ENCODE data around the gene UBE2F.

UBE2F gene

GRCh38 chr2:238080518-238080917 is 113.7 kb downstream of the UBE2F start:
- no peak for DNase-seq (ENCODE audit: low read depth in 2 of 2)

- no peak for DNase-seq (ENCODE audit: low read depth in 2 of 2)
Measured at GRCh38 chr2:238081150-238081549, 114.3 kb downstream of the UBE2F start.

GRCh38 chr2:238081561-238081960 is 114.7 kb downstream of the UBE2F start:
- no peak for DNase-seq (ENCODE audit: low read depth in 2 of 2)

GRCh38 chr2:238082151-238082550 is 115.3 kb downstream of the UBE2F start:
- DNase-seq (ENCODE audit: low read depth in 2 of 2), result no peak

- DNase-seq (ENCODE audit: low read depth in 2 of 2), result no peak
Measured at GRCh38 chr2:238082827-238083226, 116.0 kb downstream of the UBE2F start.

GRCh38 chr2:238083919-238084318 is 117.1 kb downstream of the UBE2F start:
- no peak for DNase-seq (ENCODE audit: low read depth in 2 of 2)

GRCh38 chr2:238084761-238085160 is 117.9 kb downstream of the UBE2F start:
- no peak for DNase-seq (ENCODE audit: low read depth in 2 of 2)

GRCh38 chr2:238085899-238086298 is 119.1 kb downstream of the UBE2F start:
- no peak for DNase-seq (ENCODE audit: low read depth in 2 of 2)

- no peak for DNase-seq (ENCODE audit: low read depth in 2 of 2)
Measured at GRCh38 chr2:238087211-238087610, 120.4 kb downstream of the UBE2F start.

- no peak for DNase-seq (ENCODE audit: low read depth in 2 of 2)
Measured at GRCh38 chr2:238090887-238091286, 124.1 kb downstream of the UBE2F start.

GRCh38 chr2:238091436-238092060 is 124.7 kb downstream of the UBE2F start:
- no peak for DNase-seq (ENCODE audit: low read depth in 2 of 2)

Data from fibroblast of skin of left quadriceps (primary cell).